Activated B cell treated with CpG ODN at 0.5 μM for 24 hours (primary cell): Measurements from ENCODE around the gene ANKRD13D. TPM values are rescaled to one million over a fixed set of nuclear protein-coding genes. Genes with fewer than 3 reads are reported as not detected.

Source experiments
- ATAC-seq: fragments of 200-7000 bp; cut with Tn5 transposase; one replicate; pipeline ENCODE4 v1.10.0; 2021; ENCODE audit warnings: low read depth, mild to moderate bottlenecking, moderate library complexity
- CTCF ChIA-PET: fragments of 350-600 bp; sonication (Branson Sonifier 250); formaldehyde crosslinking; loops from one replicate; lab custom pipeline; 2021; ENCODE audit warnings: antibody characterized with exemption; lab: Charles Lee
- POLR2A ChIA-PET: fragments of 350-600 bp; sonication (Branson Sonifier 250); formaldehyde crosslinking; loops from one replicate; lab custom pipeline; 2021; ENCODE audit warnings: antibody characterized with exemption; lab: Charles Lee
- DNase-seq: peaks from one replicate; pipeline ENCODE4 v3.0.0; 2022
- H3K27ac Mint-ChIP-seq: one replicate; pipeline ENCODE4 v1.8.0; 2020; ENCODE audit warnings: mixed read lengths
- H3K27me3 Mint-ChIP-seq: one replicate; pipeline ENCODE4 v1.8.0; 2021; ENCODE audit warnings: mixed read lengths
- H3K36me3 Mint-ChIP-seq: one replicate; pipeline ENCODE4 v1.8.0; 2021; ENCODE audit warnings: low read depth, mixed read lengths
- H3K4me1 Mint-ChIP-seq: one replicate; pipeline ENCODE4 v1.8.0; 2021; ENCODE audit warnings: mixed read lengths
- H3K4me3 Mint-ChIP-seq: one replicate; pipeline ENCODE4 v1.8.0; 2020; ENCODE audit warnings: mild to moderate bottlenecking, mixed read lengths
- H3K9me3 Mint-ChIP-seq: one replicate; pipeline ENCODE4 v1.8.0; 2020; ENCODE audit warnings: mixed read lengths
- intact Hi-C: fragments of 100-400 bp; cut with micrococcal nuclease; formaldehyde crosslinking; loops from one replicate; pipeline ENCODE4 v1.15.1; 2024
- total RNA-seq: library from RNA; stranded (reverse); gene quantifications from 2 replicates; pipeline ENCODE4 v1.2.3, GENCODE V29; 2022
- TF ChIP-seq, protein P1 (sequence below): fragments of 200-600 bp; IDR thresholded peaks from one replicate; pipeline ENCODE4 v1.8.0; 2022; ENCODE audit warnings: antibody characterized with exemption, mild to moderate bottlenecking

Gene ANKRD13D
- total RNA-seq, 1 donor from 2014 or later = 116 TPM

DNA sequence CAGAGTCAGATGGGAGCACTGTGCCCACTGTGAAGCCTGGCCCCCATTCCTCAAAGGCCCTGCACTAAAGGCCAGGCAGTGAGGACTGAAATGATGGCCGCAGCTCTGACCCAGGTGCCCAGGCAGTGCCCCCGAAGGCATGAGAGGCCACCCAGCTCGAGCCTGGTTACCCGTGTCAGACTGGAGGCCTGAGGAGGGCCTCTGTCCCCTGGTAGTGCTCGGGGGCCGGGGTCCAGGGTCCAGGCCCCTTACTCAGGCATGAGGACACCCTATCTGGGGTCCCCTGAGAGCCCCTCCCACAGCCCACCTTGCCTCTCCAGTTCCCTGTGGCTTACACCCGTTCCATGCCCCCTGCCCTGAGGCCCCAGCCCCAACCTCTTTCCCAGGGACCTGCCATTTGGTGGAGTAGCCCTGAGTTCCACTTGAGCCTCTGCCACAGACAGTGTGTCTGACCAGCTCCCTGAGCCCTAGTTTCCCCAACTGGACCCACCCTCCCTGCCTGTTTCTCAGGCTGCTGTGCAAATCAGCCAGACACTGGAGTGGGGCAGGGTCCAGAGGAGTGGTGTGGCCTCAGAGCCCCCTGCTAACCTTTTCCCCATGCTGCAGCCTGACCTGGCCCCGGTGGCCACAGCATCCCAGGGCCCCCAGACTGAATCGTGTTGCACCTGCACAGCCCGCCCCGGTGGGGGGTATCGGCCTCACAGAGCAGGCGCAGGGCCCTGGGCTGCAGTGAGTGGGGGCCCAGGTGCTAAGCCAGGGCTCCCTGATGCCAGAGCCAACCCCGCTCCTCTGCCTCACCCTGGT is 10.8 kb upstream of the ANKRD13D start:
- TF ChIP-seq, protein P1, sequence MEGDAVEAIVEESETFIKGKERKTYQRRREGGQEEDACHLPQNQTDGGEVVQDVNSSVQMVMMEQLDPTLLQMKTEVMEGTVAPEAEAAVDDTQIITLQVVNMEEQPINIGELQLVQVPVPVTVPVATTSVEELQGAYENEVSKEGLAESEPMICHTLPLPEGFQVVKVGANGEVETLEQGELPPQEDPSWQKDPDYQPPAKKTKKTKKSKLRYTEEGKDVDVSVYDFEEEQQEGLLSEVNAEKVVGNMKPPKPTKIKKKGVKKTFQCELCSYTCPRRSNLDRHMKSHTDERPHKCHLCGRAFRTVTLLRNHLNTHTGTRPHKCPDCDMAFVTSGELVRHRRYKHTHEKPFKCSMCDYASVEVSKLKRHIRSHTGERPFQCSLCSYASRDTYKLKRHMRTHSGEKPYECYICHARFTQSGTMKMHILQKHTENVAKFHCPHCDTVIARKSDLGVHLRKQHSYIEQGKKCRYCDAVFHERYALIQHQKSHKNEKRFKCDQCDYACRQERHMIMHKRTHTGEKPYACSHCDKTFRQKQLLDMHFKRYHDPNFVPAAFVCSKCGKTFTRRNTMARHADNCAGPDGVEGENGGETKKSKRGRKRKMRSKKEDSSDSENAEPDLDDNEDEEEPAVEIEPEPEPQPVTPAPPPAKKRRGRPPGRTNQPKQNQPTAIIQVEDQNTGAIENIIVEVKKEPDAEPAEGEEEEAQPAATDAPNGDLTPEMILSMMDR = no peak
- ChIA-PET POLR2A (interaction anchor here (0.6 to 5.2 kb wide), 12 partner anchors 10 to 197 kb away, joined by 3 to 164 read pairs (median 9); partner anchors contain the start of genes ANKRD13D, CLCF1, GRK2 and POLD4), CTCF (interaction anchor here (1.5 to 3.1 kb wide), 3 partner anchors 9 to 39 kb away, joined by 8 to 19 read pairs (median 15); partner anchors contain the start of genes ANKRD13D and GRK2)
- DNase-seq (no peak), ATAC-seq (no peak)
- Mint-ChIP-seq H3K9me3 (no peaks in the 10 kb centered on the region), H3K27me3 (no peaks in the 10 kb centered on the region), H3K4me1 (peaks cover 78% of the 10 kb centered on the region), H3K27ac (peak overlapping the region; percentile 98), H3K36me3 (peaks cover 51% of the 10 kb centered on the region), H3K4me3 (peak overlapping the region; percentile 59)
- intact Hi-C loops = no loop called here

DNA sequence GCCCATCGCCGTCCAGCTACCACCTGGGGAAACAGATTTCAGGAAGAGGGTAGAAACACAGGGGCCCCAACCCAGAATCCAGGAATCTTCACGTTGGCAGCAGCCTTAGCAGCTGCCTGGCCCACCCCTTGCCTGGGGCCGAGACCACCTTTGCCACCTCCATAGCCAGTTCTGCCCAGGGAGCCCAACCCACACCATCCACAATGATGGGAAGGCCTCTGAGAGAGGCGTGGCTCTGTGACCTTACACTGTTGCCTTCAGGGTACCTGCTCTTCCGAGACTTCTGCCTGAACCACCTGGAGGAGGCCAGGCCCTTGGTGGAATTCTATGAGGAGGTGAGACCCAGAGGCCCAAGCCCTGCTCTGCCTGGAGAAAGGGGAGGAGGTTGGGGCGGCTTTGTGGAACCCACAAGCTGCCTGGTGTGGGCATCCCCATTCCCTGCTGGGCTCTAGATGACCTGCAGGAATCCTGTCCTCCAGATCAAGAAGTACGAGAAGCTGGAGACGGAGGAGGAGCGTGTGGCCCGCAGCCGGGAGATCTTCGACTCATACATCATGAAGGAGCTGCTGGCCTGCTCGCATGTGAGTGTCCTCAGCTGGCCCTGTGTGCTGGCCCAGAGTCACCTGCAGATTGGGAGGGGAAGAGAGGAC is 10.0 kb upstream of the ANKRD13D start:
- DNase-seq (no peak), ATAC-seq (no peak)
- no peak overlapping the region for H3K4me3 Mint-ChIP-seq
- peaks cover 70% of the 10 kb centered on the region for H3K4me1 Mint-ChIP-seq
- CTCF ChIA-PET = interaction anchor here (2.9 to 3.1 kb wide), 2 partner anchors 9 to 11 kb away, joined by 15 to 19 read pairs; partner anchors contain the start of genes ANKRD13D and GRK2
- H3K36me3 Mint-ChIP-seq = peaks cover 58% of the 10 kb centered on the region
- no peaks in the 10 kb centered on the region for H3K27me3 Mint-ChIP-seq
- no peaks in the 10 kb centered on the region for H3K9me3 Mint-ChIP-seq
- intact Hi-C loops = no loop called here
- POLR2A ChIA-PET = interaction anchor here (0.6 to 5.2 kb wide), 5 partner anchors 9 to 197 kb away, joined by 3 to 164 read pairs (median 10); partner anchors contain the start of genes ANKRD13D and GRK2
- TF ChIP-seq, protein P1 = no peak
- peak overlapping the region; percentile 98 for H3K27ac Mint-ChIP-seq

DNA sequence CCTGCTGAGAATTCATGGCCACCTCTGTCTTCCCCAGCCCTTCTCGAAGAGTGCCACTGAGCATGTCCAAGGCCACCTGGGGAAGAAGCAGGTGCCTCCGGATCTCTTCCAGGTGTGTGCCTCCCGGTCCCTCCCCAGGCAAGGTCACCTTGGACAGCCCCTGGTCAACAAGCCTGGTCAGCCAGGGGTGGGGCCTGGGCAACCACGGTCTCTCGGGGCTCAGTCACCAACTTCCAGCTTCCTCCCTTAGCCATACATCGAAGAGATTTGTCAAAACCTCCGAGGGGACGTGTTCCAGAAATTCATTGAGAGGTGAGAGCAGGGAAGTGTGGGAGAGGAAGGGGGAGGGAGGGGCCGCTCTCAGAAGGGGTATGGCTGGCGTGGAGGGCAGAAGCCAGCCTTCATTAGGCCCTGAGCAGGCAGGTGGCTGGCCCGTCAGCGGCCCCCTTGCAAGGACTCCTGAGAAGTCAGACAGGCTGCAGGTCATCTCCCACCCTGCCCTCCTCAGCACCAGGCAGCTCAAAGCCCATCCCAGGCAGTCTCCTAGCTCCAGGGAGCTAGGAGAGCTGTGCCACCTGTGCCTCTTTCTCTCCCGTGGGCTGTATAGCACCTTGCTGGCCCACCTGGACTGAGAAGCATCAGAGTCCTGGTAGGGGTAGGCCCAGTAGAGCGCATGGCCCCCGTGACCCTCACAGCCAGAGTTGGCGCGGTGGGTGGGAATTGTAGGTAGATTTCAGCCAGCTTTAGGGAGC is 9.3 kb upstream of the ANKRD13D start:
- POLR2A ChIA-PET = interaction anchor here (0.9 to 5.2 kb wide), 4 partner anchors 9 to 39 kb away, joined by 3 to 164 read pairs (median 46); partner anchors contain the start of genes ANKRD13D and GRK2

DNA sequence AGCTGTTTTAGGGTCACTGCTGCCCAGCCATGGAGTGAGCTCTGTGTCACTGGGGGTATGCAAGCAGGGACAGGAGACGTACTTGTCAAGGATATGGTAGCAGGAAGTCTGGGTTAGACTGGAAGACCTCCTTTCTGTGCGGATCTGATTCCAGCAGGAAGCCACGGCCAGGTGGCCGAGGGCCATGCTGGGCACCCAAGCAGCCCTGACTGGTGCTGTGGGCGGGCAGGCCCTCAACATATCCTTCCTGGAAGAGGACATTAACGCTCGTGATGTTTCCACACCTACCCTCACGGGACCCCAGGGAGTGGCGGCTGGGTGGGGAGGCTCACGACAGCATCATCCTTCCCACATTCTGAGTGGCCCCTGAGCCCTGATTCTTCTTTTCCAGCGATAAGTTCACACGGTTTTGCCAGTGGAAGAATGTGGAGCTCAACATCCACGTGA is 8.7 kb upstream of the ANKRD13D start:
- TF ChIP-seq, protein P1 = no peak
- Mint-ChIP-seq H3K4me1 (peaks cover 59% of the 10 kb centered on the region), H3K27ac (peak overlapping the region; percentile 98), H3K36me3 (peaks cover 63% of the 10 kb centered on the region), H3K4me3 (no peak overlapping the region), H3K27me3 (no peaks in the 10 kb centered on the region), H3K9me3 (no peaks in the 10 kb centered on the region)
- intact Hi-C loops = no loop called here
- ATAC-seq (no peak), DNase-seq (no peak)
- ChIA-PET CTCF (no interaction called here), POLR2A (interaction anchor here (1.2 to 5.2 kb wide), 3 partner anchors 8 to 40 kb away, joined by 3 to 164 read pairs (median 89); partner anchors contain the start of genes ANKRD13D and GRK2)

More for the DNA sequence above, 9.3 kb upstream of the ANKRD13D start:
- DNase-seq (no peak), ATAC-seq (no peak)
- CTCF ChIA-PET = interaction anchor here (3.1 kb wide), 1 partner anchor 12 kb away, joined by 15 read pairs; the partner anchor contains the start of gene GRK2
- Mint-ChIP-seq H3K36me3 (peaks cover 60% of the 10 kb centered on the region), H3K4me1 (peaks cover 63% of the 10 kb centered on the region), H3K9me3 (no peaks in the 10 kb centered on the region), H3K4me3 (no peak overlapping the region), H3K27ac (peak overlapping the region; percentile 98), H3K27me3 (no peaks in the 10 kb centered on the region)
- intact Hi-C loops = no loop called here
- TF ChIP-seq, protein P1 = no peak
